ENCODE measurements around the gene SRGAP2C.
"Not testable (repeated sequence)": the region's sequence is repeated elsewhere in the genome, so short reads cannot be mapped to it uniquely, and the experiment has no call there.

Gene SRGAP2C

GRCh38 chr1:121230636-121231035 lies 45.9 kb downstream of the SRGAP2C start:
- DNase-seq, result not testable (repeated sequence)

DNA sequence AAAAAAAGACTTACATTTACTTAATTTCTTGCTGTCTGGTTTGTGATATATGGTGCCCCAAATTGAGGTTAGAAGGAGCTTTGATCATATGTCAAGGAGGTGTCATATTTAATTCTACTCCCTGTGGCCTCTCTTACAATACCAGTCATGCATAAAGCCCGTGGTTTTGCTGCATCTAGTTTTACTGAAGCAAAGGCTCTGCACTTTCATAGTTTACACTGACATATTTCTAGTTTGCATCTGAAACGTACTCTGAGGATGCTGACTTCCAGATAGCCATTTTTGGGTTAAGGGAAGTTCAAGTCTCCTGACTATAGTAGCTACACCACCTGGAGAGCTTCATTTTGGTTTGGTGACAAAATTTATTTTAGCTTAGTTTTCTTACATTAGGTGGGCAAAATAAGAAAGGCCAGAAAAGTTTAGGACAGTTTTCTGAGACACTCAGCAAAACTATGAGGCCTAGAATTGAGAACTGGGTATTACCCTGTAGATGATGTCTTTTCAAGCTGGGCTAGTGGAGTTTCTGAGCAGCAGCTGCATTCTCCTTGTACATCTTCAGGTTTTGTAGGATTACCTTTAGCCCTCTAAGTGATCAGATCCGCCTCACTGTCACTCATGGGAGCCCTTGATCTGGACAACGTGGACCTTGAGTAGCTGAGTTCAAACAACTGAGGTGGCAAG lies 47.8 kb downstream of the SRGAP2C start:
- not testable (repeated sequence) for DNase-seq

DNA sequence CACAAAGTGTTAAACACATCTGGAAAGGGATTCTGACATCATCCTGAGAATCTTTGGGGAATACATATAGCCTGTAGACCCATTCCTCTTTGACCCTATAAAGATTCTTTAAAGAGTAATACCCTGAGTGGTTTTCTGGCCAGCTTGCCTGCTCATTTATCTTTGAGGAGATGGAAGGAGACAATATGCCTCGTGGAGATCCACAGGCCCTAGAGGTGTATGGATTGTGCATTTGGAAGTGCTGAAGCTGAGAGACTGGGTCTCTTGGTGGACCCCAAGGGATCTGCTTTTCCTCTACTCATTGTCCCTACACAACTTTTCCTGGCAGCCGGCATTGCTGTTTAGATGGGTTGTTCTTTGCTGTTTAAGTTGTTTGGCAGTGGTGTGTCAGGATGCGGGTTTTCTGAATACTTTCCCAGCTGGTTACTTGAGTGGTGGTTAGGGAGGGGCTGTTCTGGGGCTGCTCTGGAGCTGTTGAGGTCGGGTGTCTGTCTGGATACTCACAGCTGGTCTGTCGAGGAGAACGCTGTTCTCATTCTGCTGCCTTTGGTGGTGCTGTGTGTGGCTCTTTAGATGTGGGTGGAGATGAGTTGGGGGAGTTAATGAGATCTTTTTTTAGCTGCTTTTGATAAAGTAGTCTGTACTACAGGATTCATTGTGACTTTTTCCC lies 49.5 kb downstream of the SRGAP2C start:
- not testable (repeated sequence) for DNase-seq

DNA sequence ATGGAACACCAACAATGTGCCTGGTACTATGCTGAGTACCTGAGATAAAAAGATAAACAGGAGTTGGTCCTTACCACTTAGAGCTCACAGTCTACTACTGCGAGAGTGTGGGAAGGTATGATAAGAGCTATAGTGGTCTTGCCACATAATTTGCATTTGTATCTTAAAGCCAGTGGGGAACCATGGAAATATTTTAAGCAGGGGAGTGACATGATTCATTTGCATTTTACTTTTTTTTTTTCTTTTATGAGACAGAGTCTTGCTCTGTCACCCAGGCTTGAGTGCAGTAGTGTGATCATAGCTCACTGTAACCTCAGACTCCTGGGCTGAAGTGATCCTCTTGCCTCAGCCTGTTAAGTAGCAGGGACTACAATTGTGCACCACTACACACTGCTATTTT lies 53.6 kb downstream of the SRGAP2C start:
- not testable (repeated sequence) for DNase-seq

DNA sequence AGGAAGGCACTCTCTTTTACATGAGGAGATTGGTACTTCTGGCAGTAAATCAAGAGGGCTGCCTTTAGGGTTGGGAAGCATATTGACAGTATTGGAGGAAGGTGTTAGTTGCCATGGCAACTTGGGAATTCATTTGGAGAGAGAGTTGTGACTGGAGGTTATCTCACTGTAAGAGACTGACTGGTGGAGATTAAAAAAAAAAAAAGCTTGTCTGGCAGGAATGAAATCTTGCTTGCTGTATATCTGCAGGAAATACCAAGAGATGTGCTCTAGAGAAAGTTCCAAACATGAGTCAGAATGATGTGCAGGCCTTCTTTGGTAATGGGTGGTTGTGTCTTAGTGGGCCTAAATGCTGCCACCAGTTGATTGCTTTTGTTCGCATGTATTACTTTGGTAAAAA lies 59.1 kb downstream of the SRGAP2C start:
- DNase-seq, result not testable (repeated sequence)

DNA sequence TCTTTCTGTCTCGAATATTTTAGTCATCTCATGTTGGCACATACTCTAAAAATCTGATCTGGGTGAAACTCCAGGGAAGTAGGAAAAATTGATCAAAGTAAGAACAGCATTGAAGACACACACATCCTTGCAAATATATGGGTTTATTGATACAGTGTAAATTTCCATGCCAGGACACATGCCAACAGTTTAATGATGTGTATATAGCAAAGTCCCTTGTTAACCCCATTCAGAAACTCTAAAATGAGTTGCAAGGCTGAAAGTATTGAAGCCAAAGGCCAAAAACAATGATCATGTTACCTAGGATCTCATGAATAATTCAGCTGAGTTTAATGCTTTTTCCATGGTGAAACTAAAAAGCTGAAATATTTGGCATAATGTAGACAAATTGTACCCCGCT lies 61.6 kb downstream of the SRGAP2C start:
- DNase-seq, result not testable (repeated sequence)

GRCh38 chr1:121252656-121253055 lies 67.9 kb downstream of the SRGAP2C start:
- not testable (repeated sequence) for DNase-seq

DNA sequence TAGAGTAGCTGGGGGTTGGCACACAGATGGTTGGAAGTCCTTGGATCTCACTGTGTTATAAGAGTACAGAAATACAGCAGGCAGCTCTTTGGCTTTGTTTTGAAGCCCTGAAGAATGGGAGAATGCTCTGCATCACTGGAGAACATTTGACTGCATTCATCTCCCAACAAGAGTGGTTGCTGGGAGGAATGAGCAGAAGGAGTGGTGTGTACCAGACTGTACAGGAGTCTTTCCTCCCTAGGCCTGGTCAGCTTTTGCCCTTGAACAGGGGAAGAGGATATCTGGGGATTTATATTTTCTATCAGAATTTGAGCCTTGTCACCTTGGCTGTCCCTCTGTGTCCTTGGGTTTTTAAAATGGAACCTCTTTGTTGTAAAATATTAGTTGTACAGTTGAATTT lies 69.8 kb downstream of the SRGAP2C start:
- not testable (repeated sequence) for DNase-seq

- DNase-seq, result not testable (repeated sequence)
Measured at GRCh38 chr1:121257632-121258031, 72.9 kb downstream of the SRGAP2C start.

DNA sequence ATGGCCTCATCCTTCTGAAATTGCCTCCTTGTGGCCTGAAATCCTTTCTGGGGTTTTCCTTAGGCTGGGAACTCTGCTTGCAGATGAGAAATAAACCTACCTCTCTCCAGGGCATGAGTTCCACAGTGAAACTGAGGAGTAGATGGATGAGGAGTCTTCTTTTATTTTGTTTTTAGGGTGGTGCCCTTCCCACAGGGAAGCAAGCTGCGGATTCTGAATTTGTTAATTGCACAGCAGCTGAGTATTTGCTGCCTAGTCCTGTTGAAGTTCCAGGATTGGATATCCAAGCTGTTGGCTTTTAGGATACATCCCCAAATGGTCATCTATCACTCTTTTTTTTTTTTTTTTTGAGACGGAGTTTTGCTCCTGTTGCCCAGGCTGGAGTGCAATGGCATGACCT lies 73.4 kb downstream of the SRGAP2C start:
- DNase-seq, result not testable (repeated sequence)

GRCh38 chr1:121260205-121260604 lies 75.4 kb downstream of the SRGAP2C start:
- DNase-seq, result not testable (repeated sequence)

GRCh38 chr1:121262163-121262562 lies 77.4 kb downstream of the SRGAP2C start:
- not testable (repeated sequence) for DNase-seq

- peak; percentile 2 for DNase-seq
Measured at GRCh38 chr1:121263789-121264244, 79.0 kb downstream of the SRGAP2C start.

- DNase-seq, result not testable (repeated sequence)
Measured at GRCh38 chr1:121267072-121267471, 82.3 kb downstream of the SRGAP2C start.

DNA sequence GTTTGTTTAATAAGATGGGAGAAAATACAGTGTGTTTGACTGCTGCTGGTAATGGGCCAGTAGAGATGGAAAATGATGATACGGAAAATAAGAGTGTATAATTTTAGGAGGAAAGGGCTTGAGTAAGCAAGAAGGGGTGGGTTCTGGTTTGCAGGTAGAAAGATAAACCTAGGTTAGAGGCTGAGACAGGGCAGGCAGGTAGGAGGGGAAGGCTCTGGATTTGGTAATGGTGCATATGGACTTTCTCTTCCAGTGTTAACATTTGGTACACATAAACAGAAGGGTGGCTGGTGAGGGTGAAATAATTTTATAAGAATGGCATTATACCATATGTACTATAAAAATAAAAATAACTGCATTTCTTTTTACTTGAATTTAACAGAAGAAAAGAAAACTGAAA lies 84.5 kb downstream of the SRGAP2C start:
- not testable (repeated sequence) for DNase-seq

- not testable (repeated sequence) for DNase-seq
Measured at GRCh38 chr1:121269973-121270372, 85.2 kb downstream of the SRGAP2C start.

- not testable (repeated sequence) for DNase-seq
Measured at GRCh38 chr1:121271143-121271715, 86.5 kb downstream of the SRGAP2C start.

- not testable (repeated sequence) for DNase-seq
Measured at GRCh38 chr1:121275435-121275834, 90.7 kb downstream of the SRGAP2C start.

DNA sequence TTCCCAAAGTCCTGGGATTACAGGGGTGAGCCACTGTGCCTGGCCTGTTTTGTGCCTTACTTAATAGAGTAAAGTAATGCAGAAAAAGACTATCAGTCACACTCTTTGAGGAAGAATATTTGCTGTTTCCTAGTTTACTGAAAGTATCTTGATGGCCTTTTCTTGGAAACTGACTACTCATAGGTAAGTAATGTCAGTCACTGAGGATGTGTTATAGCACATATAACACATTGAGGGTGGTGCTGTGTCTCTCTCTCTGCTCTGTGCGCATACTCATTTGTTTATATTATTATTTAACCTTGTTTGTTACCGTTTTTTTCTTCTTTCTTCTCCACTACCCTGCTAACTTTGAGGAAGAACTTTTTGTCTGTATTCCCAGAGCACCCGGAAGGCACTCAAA lies 93.4 kb downstream of the SRGAP2C start:
- not testable (repeated sequence) for DNase-seq

GRCh38 chr1:121278777-121279547 lies 94.2 kb downstream of the SRGAP2C start:
- not testable (repeated sequence) for DNase-seq

DNA sequence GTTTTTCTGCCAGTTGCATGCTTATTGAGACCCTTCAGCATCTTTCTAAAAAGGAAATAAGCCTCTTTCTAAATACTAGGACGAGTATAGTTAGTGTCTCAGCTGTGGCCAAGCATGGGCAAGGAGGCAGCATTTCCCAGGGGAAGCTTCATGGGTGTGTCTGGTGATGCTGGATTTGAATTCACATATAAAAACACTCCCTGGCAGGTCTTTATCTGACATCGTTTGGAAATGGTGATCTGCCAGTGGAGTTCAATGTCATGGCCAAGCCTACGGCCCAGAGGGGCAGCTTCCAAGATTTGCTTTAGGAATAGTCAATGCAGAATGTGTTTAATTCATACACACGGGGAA lies 94.7 kb downstream of the SRGAP2C start:
- DNase-seq, result not testable (repeated sequence)

- not testable (repeated sequence) for DNase-seq
Measured at GRCh38 chr1:121280699-121281317, 96.0 kb downstream of the SRGAP2C start.

DNA sequence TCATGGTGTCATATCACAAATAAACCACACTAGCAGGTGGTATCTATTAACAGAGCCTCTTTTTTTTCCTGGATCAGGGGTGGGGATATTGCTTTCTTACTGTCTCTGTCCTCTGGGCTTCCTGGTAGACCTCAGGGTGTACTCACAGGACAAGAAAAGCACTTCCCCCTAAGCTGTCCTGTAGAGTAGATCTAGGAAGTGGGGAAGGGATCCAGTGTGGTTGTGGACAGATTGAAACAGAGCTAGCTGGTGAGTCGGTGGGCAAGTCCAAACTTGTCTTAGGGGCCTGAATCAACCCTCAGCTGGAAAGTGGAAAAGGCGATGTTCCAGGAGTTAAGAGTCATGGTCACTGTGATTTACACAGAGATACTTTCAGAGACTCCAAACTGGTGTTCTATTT lies 96.7 kb downstream of the SRGAP2C start:
- not testable (repeated sequence) for DNase-seq
